HG03097 (cell line): ENCODE measurements around the gene SNN.

Source experiments
- ATAC-seq: cut with Tn5 transposase; IDR thresholded peaks from one replicate; pipeline ENCODE4 v1.9.1; 2021; ENCODE audit not compliant: unreplicated experiment, low FRiP score

The SNN gene

GRCh38 chr16:11667824-11668622, at the start of gene SNN:
TSS of gene SNN (plus strand) at chr16:11668455. CDS start at chr16:11676060, 7,605 bp downstream.
- peak; percentile 56 for ATAC-seq

GRCh38 chr16:11619327-11619851, 48.9 kb upstream of the SNN start:
- ATAC-seq = peak; percentile 72

GRCh38 chr16:11620243-11621003, 47.8 kb upstream of the SNN start:
- ATAC-seq = no peak

- ATAC-seq = no peak
Measured at GRCh38 chr16:11621539-11621919, 46.7 kb upstream of the SNN start.

GRCh38 chr16:11621920-11622651, 46.2 kb upstream of the SNN start:
- no peak for ATAC-seq

GRCh38 chr16:11624205-11624604, 44.0 kb upstream of the SNN start:
- ATAC-seq = no peak

GRCh38 chr16:11624636-11625607, 43.3 kb upstream of the SNN start:
- ATAC-seq = no peak

- ATAC-seq = no peak
Measured at GRCh38 chr16:11625769-11626168, 42.5 kb upstream of the SNN start.

- no peak for ATAC-seq
Measured at GRCh38 chr16:11626657-11627291, 41.5 kb upstream of the SNN start.

- no peak for ATAC-seq
Measured at GRCh38 chr16:11627292-11627663, 41.0 kb upstream of the SNN start.

- no peak for ATAC-seq
Measured at GRCh38 chr16:11627822-11628457, 40.3 kb upstream of the SNN start.

- ATAC-seq = no peak
Measured at GRCh38 chr16:11629071-11630030, 38.9 kb upstream of the SNN start.

GRCh38 chr16:11630046-11630767, 38.0 kb upstream of the SNN start:
- ATAC-seq = no peak

- no peak for ATAC-seq
Measured at GRCh38 chr16:11630768-11631056, 37.5 kb upstream of the SNN start.

GRCh38 chr16:11631214-11631613, 37.0 kb upstream of the SNN start:
- ATAC-seq = no peak

- ATAC-seq = no peak
Measured at GRCh38 chr16:11632455-11632939, 35.8 kb upstream of the SNN start.

- ATAC-seq = no peak
Measured at GRCh38 chr16:11633113-11633512, 35.1 kb upstream of the SNN start.
